ENCODE results near the gene GPR42.
"Not testable (repeated sequence)": the region's sequence is repeated elsewhere in the genome, so short reads cannot be mapped to it uniquely, and the experiment has no call there.

Gene GPR42

GRCh38 chr19:35363711-35364425, 7.0 kb upstream of the GPR42 start:
- DNase-seq (ENCODE audit: low read depth in 2 of 2), result no peak

DNA sequence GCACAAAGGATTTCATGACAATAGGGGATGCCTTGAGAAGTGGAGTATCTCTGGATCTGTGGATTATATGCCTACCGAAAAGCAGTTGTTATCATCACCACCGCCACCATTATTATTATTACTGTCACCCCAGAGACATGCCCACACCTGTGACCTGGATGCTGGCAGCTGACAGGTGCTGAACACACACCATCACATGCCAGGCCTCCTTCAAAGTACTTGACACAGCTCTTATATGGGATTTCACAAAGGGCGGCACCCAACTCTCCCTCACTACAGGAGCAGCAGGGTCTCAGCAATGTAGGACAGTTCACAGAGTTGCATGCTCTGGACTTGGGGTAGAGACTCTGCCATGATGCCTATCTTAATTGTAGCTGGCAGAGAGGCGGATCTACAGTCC, 5.6 kb upstream of the GPR42 start:
- no peak for DNase-seq (ENCODE audit: low read depth in 2 of 2)

DNA sequence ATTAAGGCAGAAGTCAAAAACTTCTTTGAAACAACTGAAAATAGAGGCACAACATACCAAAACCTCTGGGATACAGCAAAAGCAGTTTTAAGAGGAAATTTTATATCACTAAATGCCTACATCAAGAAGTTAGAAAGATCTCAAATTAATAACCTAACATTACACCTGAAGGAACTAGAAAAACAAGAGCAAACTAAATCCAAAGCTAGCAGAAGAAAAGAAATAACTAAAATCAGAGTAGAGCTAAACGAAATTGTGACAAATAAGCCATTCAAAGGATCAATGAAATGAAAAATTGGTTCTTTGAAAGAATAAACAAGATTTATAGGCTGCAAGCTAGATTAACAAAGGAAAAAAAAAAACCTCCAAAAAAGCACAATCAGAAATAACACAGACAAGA, 2.5 kb upstream of the GPR42 start:
- DNase-seq (ENCODE audit: low read depth in 2 of 2), result no peak

GRCh38 chr19:35369522-35369921, 1.3 kb upstream of the GPR42 start:
- DNase-seq (ENCODE audit: low read depth in 2 of 2), result no peak

GRCh38 chr19:35373492-35373891, 2.6 kb downstream of the GPR42 start:
- DNase-seq (ENCODE audit: low read depth in 2 of 2), result no peak

DNA sequence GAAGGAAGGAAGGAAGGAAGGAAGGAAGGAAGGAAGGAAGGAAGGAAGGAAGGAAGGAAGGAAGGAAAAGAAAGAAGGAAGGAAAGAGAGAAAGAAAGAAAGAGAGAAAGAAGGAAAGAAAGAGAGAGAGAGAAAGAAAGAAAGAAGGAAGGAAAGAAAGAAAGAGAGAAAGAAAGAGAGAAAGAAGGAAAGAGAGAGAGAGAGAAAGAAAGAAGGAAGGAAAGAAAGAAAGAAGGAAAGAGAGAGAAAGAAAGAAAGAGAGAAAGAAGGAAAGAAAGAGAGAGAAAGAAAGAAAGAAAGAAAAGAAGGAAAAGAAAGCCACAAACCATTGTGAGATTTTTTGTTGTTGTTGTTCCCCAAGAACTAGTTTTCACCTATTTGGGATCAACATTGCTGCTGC, 3.2 kb downstream of the GPR42 start:
- not testable (repeated sequence) for DNase-seq (ENCODE audit: low read depth in 2 of 2)

DNA sequence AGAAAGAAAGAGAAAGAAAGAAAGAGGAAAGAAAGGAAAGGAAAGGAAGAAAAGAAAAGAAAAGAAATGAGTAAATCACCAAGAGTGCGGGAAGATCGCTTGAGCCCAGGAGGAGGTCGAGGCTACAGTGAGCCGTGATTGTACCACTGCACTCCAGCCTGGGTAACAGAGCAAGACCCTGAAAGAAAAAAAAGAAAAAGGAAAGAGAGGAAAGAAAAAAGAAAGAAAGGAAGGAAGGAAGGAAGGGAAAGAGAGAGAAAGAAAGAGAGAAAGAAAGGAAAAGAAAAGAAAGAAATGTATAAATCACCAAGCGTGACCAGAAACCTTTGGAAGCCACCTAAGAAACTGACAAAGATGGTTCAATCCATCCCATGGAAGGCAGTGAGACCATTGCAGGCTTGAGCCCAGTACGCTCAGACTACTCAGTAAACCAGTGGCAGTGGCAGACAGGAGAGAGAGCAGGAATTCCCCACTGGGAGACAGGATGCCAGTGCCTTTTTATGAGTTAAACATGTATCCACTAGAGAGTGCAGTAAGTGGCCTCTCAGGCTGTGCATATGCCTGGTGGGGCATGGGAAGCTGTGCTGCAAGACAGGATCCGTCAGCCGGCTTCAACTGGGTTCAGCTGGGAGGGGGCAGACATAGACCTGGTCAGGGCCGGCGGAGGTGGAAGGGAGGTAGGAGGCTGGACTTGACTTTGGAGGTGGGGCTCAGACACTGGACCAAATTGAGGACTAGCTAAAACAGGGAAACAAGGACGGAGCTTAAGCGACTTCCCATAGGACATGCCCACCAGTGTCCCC, 4.8 kb downstream of the GPR42 start:
- DNase-seq (ENCODE audit: low read depth in 2 of 2), result no peak

GRCh38 chr19:35377656-35378055, 6.8 kb downstream of the GPR42 start:
- no peak for DNase-seq (ENCODE audit: low read depth in 2 of 2)

DNA sequence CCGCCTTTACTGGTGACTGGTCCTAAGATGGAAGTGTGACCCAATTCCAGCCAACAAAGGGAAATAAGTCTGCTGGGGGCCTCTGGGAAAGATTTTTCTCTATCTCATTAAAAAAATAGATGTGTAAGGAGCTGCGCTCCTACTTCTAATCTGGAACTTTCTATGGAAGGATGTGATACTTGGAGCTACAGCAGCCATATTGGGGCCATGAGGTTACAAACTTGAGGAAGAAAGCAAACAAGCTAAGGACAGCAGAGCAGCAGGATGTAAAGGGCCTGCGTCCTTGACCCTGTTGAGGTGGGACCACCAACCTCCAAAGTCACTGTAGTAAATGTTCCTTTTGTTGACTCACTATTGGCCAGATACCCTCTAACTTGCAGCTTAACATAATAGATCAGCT, 7.5 kb downstream of the GPR42 start:
- DNase-seq (ENCODE audit: low read depth in 2 of 2), result no peak

GRCh38 chr19:35379545-35379944, 8.7 kb downstream of the GPR42 start:
- DNase-seq (ENCODE audit: low read depth in 2 of 2), result not testable (repeated sequence)

- no peak for DNase-seq (ENCODE audit: low read depth in 2 of 2)
These were observed 9.1 kb downstream of the GPR42 start for GRCh38 chr19:35379992-35380391.

DNA sequence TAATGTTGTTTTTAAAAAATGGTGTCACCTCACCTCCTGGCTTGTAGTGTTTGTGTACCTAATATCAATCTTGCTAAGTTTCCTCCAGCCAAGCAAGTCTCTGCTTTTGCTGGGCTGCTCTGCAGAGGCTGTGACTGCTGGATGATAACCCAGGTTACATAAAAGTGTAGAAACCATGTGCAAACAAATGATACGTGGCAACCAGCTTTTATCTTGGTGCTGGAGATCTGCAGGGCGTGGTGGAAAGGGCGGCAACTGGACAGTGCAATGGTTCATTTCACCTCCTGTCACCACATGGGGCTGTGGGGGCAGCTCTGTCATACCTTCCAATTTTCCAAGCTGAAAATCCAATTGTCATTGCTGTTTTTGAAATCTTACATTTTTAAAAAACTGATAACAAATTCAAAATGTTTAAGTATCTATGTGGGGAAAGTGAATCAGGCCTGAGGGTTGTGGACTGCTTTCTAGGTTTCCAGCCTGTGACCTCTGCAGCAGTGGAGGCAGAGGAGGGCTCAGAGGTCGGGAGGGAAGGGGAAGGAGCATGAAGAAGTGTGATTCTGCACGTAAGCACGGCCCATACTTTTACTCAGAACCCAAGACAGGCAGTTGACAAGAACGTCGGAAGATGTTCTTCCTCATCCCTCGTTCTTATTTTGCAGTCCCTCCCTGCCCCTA, 9.7 kb downstream of the GPR42 start:
- DNase-seq (ENCODE audit: low read depth in 2 of 2), result no peak

GRCh38 chr19:35381318-35381717, 10.4 kb downstream of the GPR42 start:
- no peak for DNase-seq (ENCODE audit: low read depth in 2 of 2)

DNA sequence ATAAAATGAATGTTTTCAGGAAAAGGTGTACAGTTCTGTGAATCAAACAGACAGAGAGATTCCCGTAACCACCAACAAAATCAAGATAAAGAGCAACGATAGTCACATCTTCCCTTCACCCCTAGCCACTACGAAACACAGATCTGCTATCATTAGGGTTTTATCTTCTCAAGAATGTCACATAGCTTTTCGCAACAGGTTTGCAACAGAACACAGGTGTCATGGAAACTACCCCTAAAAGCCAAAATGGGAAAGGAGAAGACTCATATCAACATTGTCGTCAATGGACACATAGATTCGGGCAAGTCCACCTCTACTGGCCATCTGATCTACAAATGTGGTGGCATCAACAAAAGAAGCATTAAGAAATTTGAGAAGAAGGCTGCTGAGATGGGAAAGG, 11.1 kb downstream of the GPR42 start:
- DNase-seq (ENCODE audit: low read depth in 2 of 2), result no peak

DNA sequence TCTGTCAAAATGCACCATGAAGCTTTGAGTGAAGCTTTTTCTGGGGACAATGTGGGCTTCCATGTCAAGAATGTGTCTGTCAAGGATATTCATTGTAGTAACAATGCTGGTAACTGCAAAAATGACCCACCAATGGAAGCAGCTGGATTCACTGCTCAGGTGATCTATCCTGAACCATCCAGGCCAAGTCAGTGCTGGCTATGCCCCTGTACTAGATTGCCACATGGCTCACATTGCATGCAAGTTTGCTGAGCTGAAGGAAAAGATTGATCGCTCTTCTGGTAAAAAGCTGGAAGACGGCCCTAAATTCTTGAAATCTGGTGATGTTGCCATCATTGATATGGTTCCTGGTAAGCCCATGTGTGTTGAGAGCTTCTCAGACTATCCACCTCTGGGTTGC, 12.7 kb downstream of the GPR42 start:
- no peak for DNase-seq (ENCODE audit: low read depth in 2 of 2)

GRCh38 chr19:35388277-35389054, 17.6 kb downstream of the GPR42 start:
- no peak for DNase-seq (ENCODE audit: low read depth in 2 of 2)

- no peak for DNase-seq (ENCODE audit: low read depth in 2 of 2)
These were observed 18.5 kb downstream of the GPR42 start for GRCh38 chr19:35389192-35389861.

GRCh38 chr19:35392742-35393715, 22.2 kb downstream of the GPR42 start:
- no peak for DNase-seq (ENCODE audit: low read depth in 2 of 2)

- DNase-seq (ENCODE audit: low read depth in 2 of 2), result no peak
These were observed 24.7 kb downstream of the GPR42 start for GRCh38 chr19:35395382-35396199.
